Right ventricle myocardium superior (tissue), 1 donor: ENCODE data around the gene GNAT1. TPM values are rescaled to one million over a fixed set of nuclear protein-coding genes. Genes with fewer than 3 reads are reported as not detected.

Experiments used
- ATAC-seq: fragments of 200-7000 bp; cut with Tn5 transposase; one replicate; pipeline ENCODE4 v1.9.1; 2020; ENCODE audit warnings: mild to moderate bottlenecking; ENCODE audit not compliant: poor library complexity
- DNase-seq: peaks from one replicate; pipeline ENCODE4 v3.0.0-alpha.2; 2020
- intact Hi-C: fragments of 100-400 bp; cut with DNase I; formaldehyde crosslinking; loops from one replicate; pipeline ENCODE4 v1.11.2; 2022
- long read RNA-seq: library from polyadenylated mRNA; unstranded; transcript quantifications from one replicate; pipeline ENCODE4 v2.0.0, GENCODE V29; 2021
- total RNA-seq: library from RNA; stranded (reverse); fragmentation: NEBNext Ultra II Directional; extraction: Animal tissue kit (Norgen Biotek cat#: 25700); gene quantifications from one replicate; pipeline ENCODE4 v1.2.1, GENCODE V29; 2021
- donor health status: DM: no; HTN: yes; CAD: no; lungs with severe emphysema.

GNAT1 gene
- not detected for total RNA-seq
- long read RNA-seq = 0 reads

GRCh38 chr3:50190936-50191660 is at the start of gene GNAT1:
Gene GNAT1, plus strand, starts transcription at chr3:50191610. Its CDS starts 116 bp downstream, at chr3:50191726.
- no peak for DNase-seq
- intact Hi-C loops = no loop called here

DNA sequence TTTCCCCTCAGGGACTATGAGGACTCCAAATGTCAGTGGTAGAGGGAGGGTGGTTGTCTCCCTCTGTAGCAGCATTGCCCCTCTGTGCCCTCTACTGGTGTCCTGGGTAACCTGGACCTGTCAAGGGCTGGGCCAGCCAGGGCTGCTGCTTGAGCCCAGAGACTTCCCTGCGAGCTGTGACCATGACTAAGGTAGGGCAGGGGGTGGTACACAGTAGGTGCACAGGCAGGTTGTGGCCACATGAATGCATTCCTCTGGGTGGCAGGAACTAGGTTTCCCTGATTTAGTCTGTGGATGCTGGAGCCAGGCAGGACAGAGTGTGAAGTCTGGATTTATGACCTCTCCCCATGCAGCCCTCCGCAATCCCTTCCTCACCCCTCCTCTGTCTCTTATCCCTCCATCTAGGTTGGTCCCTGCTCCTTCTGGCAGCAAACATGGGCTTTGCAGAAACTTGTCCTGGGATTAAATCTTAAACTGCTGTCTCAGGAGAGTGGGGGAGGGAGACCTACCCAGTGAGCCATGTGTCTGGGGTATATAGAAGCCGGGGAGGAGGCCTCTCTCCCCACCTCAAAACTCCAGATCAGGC is 45.0 kb upstream of the GNAT1 start:
- intact Hi-C loops = no loop called here
- no peak for ATAC-seq

More at GRCh38 chr3:50190936-50191660, at the start of gene GNAT1:
- no peak for ATAC-seq

GRCh38 chr3:50147016-50147415 is 44.4 kb upstream of the GNAT1 start:
- no peak for ATAC-seq
- intact Hi-C loops = no loop called here
- DNase-seq = no peak

More for the DNA sequence above, 45.0 kb upstream of the GNAT1 start:
- no peak for DNase-seq

DNA sequence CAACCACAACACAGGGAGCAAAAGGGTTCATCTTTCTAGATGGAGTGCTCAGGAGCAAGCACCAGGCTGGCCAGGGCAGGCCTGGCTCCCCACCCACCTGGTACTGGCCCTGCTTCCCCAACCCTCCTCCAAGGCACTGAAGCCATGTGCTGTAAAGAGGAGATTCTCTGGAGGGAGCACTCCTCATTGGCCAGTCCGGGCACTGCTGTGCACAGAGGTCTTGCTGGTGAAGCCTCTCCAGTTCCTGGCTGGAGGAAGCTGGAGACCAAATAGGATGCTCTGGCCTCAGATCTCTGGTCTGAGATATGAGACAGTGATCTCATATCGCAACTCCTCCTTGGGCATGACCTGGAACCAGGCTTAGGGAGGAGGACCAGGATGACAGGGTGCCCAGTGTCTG is 44.0 kb upstream of the GNAT1 start:
- DNase-seq = no peak
- no peak for ATAC-seq
- intact Hi-C loops = no loop called here

DNA sequence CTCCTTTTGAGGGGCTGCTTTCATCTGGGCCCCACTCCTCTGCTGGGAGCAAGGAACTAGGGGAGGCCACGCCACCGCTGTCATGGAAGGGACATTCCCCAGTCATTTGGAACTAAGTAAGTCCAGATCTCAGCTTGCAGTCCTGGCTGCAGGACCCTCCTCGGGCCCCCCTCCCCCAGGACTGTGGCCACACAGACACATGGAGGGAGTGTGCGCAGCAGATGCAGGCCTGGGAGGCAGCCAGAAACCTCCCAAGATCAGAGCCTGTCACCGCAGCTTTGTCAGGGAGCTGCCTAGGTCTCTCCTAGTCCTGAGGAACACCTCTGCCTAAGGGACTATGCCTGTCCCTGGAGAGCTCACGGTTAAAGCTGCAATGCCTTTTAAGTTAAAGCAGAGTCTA is 43.5 kb upstream of the GNAT1 start:
- no peak for ATAC-seq
- intact Hi-C loops = no loop called here
- no peak for DNase-seq

DNA sequence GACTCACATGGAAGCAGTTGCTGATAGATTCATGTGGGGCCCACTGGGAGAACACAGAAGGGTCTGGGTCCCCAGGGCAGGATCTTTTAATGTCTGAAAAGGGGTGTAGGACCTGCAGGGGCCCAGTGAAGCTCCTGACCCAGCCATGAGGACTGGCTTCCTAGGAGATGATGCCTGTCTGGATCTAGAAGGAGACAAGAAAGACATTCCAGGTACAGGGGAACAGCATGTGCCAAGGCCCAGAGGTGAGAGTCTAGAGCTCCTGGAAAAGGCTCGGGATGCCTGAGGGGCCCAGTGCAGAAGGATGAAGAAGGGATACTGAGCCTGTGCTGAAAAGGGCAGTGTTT is 41.0 kb upstream of the GNAT1 start:
- DNase-seq (no peak), ATAC-seq (no peak)
- intact Hi-C loops = no loop called here

DNA sequence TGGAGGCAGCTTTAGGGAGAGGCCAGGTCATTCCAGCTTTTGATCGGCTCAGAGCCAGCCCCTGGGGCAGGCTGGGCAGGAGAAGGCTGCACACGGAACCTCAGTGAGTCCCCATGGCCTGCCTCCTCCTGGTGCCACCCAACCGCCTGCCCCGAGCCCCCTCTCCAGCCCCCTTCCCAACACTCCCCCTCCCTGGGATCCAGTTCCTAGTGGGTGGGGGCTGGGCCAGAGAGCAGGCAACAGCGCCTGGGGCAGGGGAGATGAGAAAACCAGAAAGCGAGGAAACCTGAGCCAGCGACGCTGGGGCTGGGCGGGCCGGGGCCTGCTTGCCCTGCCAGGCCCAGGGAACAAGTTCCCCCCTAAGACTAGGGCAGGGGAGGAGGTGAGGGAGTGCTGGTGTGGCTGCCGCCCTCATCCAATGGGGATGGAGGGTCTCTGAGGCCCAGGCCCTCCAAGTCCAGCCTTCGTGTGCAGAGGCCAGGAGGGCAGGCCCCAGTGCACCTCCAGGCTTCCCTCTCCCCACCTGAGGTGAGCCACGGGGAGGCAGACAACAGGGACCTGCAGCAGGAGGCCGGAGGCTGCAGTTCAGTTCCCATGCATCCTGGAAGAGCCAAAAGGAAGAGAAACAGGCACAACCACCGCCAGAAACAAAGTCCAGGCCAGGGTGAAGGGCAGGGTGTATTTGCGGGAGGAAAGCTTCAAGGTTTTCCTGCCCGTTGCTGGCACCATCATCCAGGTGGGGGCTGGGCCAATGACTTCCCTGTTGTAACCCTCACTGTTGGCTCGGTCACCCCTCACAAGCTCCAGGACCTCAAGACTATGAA is 40.3 kb upstream of the GNAT1 start:
- DNase-seq (no peak), ATAC-seq (no peak)
- intact Hi-C loops = no loop called here

DNA sequence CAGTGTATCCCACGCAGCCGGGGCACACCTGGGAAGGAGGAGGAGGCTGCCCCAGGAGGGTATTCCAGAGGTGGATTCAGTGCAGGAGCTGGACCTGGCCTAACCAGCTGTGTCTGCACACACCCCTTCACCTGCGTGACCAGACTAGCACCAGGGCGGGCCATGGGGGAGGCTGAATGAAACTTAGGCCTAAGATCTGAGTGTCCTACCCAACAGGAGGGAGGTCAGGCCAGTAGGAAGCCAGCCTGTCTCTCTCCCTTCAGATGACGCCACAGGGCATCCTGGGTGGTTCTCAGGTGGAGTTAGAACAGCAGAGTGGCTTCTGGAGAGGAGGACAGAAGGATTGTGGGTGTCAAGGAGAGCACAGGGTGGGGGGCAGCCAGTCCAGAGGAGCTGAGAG is 39.7 kb upstream of the GNAT1 start:
- no peak for ATAC-seq
- intact Hi-C loops = no loop called here
- no peak for DNase-seq

- DNase-seq = no peak
- intact Hi-C loops = no loop called here
- no peak for ATAC-seq
Measured at GRCh38 chr3:50153782-50154475, 37.5 kb upstream of the GNAT1 start.

DNA sequence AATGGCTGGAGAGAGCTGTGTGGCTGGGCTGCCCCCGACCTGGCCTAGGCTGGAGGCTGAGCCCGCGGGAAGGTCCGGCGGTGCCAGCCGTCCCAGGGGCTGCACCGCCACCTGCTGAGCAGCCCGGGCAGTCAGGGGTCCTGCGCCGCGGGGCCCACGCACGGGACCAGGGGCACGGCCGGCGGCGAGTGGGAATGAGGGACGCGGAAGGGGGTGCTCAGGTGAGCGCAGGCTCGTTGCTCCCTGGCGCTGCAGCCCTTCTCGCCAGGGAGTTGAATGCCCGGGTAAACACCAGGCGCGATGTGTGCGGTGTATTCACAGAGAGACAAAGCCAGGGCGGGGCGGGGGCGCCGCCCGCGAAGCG is 37.0 kb upstream of the GNAT1 start:
- DNase-seq (no peak), ATAC-seq (peak; percentile 51)
- intact Hi-C loops = no loop called here

DNA sequence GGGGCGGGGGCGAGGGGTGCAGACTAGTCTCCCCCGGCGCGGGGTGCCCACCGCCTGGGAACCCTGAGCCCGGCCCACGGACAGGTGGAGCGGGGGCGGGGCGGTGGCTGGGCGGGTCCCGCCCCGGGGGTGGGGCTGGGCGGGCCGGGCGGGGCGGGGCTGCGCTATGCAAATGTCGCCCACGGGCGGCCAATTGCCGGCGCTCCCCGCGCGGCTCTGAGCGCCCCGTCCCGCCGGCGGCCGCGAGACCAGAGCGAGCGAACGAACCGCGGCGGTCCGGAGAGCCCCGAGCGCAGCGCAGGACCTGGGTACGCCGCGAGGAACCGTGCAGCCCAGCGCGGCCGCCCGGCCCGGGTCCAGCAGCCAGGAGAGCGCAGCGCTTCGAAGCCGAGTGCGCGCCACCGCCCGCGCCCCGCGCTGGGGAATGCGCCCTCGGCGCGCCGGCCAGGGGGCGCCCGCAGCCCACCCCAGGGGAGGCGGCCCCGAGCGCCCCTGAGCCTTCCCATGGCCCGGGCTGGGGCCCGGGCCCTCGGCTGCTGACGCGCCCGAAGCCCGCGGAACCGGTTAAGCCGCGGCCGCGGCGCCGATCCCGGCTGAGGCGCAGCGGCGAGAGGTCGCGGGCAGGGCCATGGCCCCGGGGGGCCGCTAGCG is 36.4 kb upstream of the GNAT1 start, which contains the start of gene SEMA3F:
Gene SEMA3F, plus strand, starts transcription at position 485 of the 651 bp plus-strand sequence. CDS start 4,299 bp downstream, outside the sequence.
- ATAC-seq (peak; percentile 94), DNase-seq (peak; percentile 74)

GRCh38 chr3:50155491-50155878 is 35.9 kb upstream of the GNAT1 start:
- intact Hi-C loops = no loop called here
- no peak for ATAC-seq
- no peak for DNase-seq

More for the DNA sequence above, 36.4 kb upstream of the GNAT1 start, which contains the start of gene SEMA3F:
- intact Hi-C loops = no loop called here

DNA sequence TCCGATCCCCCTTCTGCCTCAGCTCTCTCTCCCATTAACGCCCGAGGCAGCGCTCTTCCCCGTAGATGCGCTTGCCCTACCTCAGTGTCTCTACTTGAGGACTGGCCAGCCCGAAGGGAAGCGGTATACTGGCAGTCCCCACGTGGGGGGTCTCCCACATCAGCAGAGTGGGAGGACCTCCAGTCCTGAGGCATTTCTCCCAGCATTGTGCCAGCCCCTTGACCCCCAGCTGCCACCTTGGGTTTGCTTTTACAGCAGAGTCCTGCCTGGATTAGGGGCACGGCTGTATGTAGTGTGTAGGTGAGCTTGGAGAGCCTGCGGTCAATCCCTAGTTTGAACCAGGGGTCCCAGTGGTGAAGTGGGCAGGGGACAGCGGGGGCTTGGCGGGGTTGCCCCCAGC is 35.5 kb upstream of the GNAT1 start:
- DNase-seq (no peak), ATAC-seq (no peak)
- intact Hi-C loops = no loop called here

DNA sequence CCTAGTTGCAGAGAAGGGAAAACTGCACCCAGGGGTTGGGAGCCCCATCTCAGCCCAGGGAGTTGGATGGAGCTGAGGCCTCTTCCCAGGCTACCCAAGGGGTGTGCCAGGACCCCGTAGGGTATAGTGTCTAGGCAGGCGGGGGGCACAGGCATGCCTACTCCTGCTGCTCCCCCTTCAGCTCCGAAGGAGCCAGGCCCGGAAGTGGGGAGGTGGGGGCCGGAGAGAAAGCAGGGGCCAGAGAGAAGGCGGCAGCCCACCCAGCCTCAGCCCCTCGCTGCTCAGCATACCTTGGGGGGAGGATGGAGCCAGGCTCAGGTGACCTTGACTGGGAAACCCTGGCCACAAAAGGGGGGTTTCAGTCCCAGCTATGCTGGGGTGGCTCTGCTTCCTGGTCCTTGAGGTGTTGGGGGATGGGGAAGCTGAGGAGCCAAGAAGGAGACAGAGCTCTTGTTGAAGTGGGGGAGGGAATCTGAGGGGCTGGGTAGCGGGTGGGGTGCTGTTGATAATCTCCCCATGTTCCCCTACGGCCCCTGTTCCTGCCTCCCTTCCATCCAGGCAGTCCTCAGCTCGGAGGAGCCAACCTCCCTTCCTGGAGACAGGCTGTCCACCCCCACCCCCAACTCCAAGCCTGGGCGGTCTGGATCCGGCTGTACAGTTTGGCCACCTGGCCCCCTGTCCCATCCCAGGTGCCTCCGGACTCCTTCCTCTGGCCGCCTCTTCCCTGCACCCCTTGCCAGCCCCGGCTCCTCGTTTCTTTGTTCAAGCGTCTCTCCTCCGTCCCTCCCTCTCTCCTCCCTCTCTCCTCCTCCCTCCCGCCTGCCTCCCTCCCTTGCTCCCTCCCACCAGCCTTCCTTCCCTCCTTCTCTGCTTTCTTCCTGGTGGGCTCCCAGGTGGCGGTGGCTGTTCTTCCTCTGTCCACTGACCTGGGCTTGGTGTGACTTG is 34.6 kb upstream of the GNAT1 start:
- ATAC-seq = no peak

GRCh38 chr3:50157827-50158529 is 33.4 kb upstream of the GNAT1 start:
- ATAC-seq (no peak), DNase-seq (no peak)
- intact Hi-C loops = no loop called here

More for the DNA sequence above, 34.6 kb upstream of the GNAT1 start:
- no peak for DNase-seq
- intact Hi-C loops = no loop called here

- ATAC-seq (no peak), DNase-seq (no peak)
- intact Hi-C loops = no loop called here
Measured at GRCh38 chr3:50158530-50159146, 32.8 kb upstream of the GNAT1 start.

DNA sequence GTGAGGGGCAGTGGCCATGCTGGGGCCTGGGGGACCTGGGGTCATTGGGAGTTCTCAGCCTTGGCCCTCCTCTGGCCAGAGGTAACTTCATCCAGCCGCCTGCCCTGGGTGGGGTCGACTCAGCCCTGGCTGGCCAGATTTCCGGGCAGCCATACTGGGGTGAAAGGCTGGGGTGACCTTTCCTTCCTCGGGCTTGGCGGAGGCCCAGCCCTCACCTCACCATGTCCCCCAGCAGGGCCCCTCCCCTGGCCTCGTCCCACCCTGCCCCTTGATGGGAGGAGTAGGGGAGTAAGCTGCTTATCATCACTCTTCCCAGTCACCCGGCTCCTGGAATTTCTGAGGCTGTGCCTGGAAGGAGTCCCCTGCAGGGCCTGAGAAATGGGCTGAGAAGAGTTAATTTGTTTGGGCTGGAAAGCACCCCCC is 30.8 kb upstream of the GNAT1 start:
- intact Hi-C loops = no loop called here
- ATAC-seq = peak; percentile 26
- peak; percentile 68 for DNase-seq
